ENCODE data around the gene ACTL10. TPM values are rescaled to one million over a fixed set of nuclear protein-coding genes. Genes with fewer than 3 reads are reported as not detected.

ACTL10 gene
- total and polyA plus RNA-seq, 2 of the 13 experiments (the other 11 are each of a cell fraction or from before 2014, with no cell fraction given): not detected

- TF ChIP-seq ZNF432 (CRISPR knock-in tag; IDR thresholded peaks at IDR 0.05; ENCODE audit: borderline replicate concordance): 0 out of 2 replicates have a peak, but pooled peaks have one; percentile 82
- TF ChIP-seq ZNF512 (CRISPR knock-in tag; IDR thresholded peaks at IDR 0.05): 0 out of 2 replicates have a peak, but pooled peaks have one; percentile 54
- no peak for TF ChIP-seq TCF12 (IDR thresholded peaks at IDR 0.05)
- TF ChIP-seq TCF12 (CRISPR knock-in tag; IDR thresholded peaks at IDR 0.05): peak; percentile 96; the same call in 1 of the 2 replicates
- TF ChIP-seq ZNF547 (CRISPR knock-in tag; IDR thresholded peaks at IDR 0.05): peak; percentile 99
- peak; percentile 89 for TF ChIP-seq HES4 (CRISPR knock-in tag; IDR thresholded peaks at IDR 0.05; ENCODE audit: borderline replicate concordance)
- TF ChIP-seq ZNF350 (CRISPR knock-in tag; IDR thresholded peaks at IDR 0.05; ENCODE audit: borderline replicate concordance, low read depth): peak; percentile 90
- no peak for TF ChIP-seq EZH2 (conservative IDR thresholded peaks at IDR 0.05; ENCODE audit: low read depth, low read length)
- TF ChIP-seq CAMTA2 (CRISPR knock-in tag; IDR thresholded peaks at IDR 0.05; ENCODE audit: borderline replicate concordance): peak; percentile 84; the same call in 1 of the 2 replicates
- peak; percentile 92 for TF ChIP-seq U2AF1 (optimal IDR thresholded peaks at IDR 0.05; ENCODE audit: low read depth, low read length)
- 0 out of 2 replicates have a peak, but pooled peaks have one; percentile 53 for TF ChIP-seq PREB (CRISPR knock-in tag; IDR thresholded peaks at IDR 0.05)
- TF ChIP-seq RERE (CRISPR knock-in tag; IDR thresholded peaks at IDR 0.05; ENCODE audit: low read depth): no peak
- TF ChIP-seq BORCS8-MEF2B (CRISPR knock-in tag; IDR thresholded peaks at IDR 0.05): peak; percentile 97
- no peak; the same call in none of the 2 replicates for TF ChIP-seq NCOA2 (CRISPR knock-in tag; IDR thresholded peaks at IDR 0.05)
- TF ChIP-seq ZFP41 (CRISPR knock-in tag; IDR thresholded peaks at IDR 0.05; ENCODE audit: borderline replicate concordance): no peak; the same call in 1 of the 2 replicates
- TF ChIP-seq MLLT10 (CRISPR knock-in tag; IDR thresholded peaks at IDR 0.05): no peak
- TF ChIP-seq UBTF (CRISPR knock-in tag; IDR thresholded peaks at IDR 0.05): peak; percentile 96
- TF ChIP-seq ZNF224 (CRISPR knock-in tag; IDR thresholded peaks at IDR 0.05): 0 out of 2 replicates have a peak, but pooled peaks have one; percentile 46
These were observed 3.3 kb upstream of the ACTL10 start (continued) for GRCh38 chr20:33663161-33664084.
